ENCODE measurements around the gene RETSAT. TPM values are rescaled to one million over a fixed set of nuclear protein-coding genes. Genes with fewer than 3 reads are reported as not detected.

The RETSAT gene
- total and polyA plus RNA-seq, 2 of the 13 experiments (the other 11 are each of a cell fraction or from before 2014, with no cell fraction given): 46.7 to 61.0 TPM

GRCh38 chr2:85355073-85355410 lies 714 bp upstream of the RETSAT start (continued):
- TF ChIP-seq ZNF609 (CRISPR knock-in tag; IDR thresholded peaks at IDR 0.05; ENCODE audit: borderline replicate concordance) (no peak), SNAPC5 (CRISPR knock-in tag; IDR thresholded peaks at IDR 0.05; ENCODE audit: borderline replicate concordance) (no peak), ZHX1 (CRISPR knock-in tag; IDR thresholded peaks at IDR 0.05; ENCODE audit: low read depth) (no peak), NFAT5 (CRISPR knock-in tag; IDR thresholded peaks at IDR 0.05) (peak; percentile 15), KDM5B (CRISPR knock-in tag; IDR thresholded peaks at IDR 0.05; ENCODE audit: borderline replicate concordance) (no peak), ZNF724P (CRISPR knock-in tag; IDR thresholded peaks at IDR 0.05; ENCODE audit: borderline replicate concordance) (no peak), ZNF234 (CRISPR knock-in tag; conservative IDR thresholded peaks at IDR 0.05) (no peak), KLF11 (CRISPR knock-in tag; IDR thresholded peaks at IDR 0.05) (no peak), PRDM4 (CRISPR knock-in tag; IDR thresholded peaks at IDR 0.05; ENCODE audit: borderline replicate concordance) (no peak), TBP (CRISPR knock-in tag; IDR thresholded peaks at IDR 0.05) (no peak), TBX2 (CRISPR knock-in tag; IDR thresholded peaks at IDR 0.05; ENCODE audit: borderline replicate concordance) (no peak), ZNF431 (CRISPR knock-in tag; IDR thresholded peaks at IDR 0.05; ENCODE audit: borderline replicate concordance, low read depth) (no peak), NR1H2 (CRISPR knock-in tag; IDR thresholded peaks at IDR 0.05; ENCODE audit: borderline replicate concordance, low read depth) (no peak)

Measured in HepG2 (cell line).